HCT116 (cell line): ENCODE measurements around the gene TTLL11. TPM values are rescaled to one million over a fixed set of nuclear protein-coding genes. Genes with fewer than 3 reads are reported as not detected.

Experiments
- ATAC-seq: fragments of 200-7000 bp; cut with Tn5 transposase; 2 replicates; pipeline ENCODE4 v1.9.1; 2020; ENCODE audit warnings: mild to moderate bottlenecking, moderate library complexity
- BruUV-seq: library from RNA; stranded (reverse); fragments of 400-500 nt; replicated peaks from 2 replicates; lab custom pipeline; 2021; lab: Mats Ljungman, UMichigan
- CTCF ChIA-PET: fragments of 300-600 bp; sonication (Branson Sonifier 250); formaldehyde crosslinking; loops from one replicate; lab custom pipeline; 2021; ENCODE audit warnings: antibody characterized with exemption; lab: Charles Lee
- POLR2A ChIA-PET: fragments of 300-600, 350-600 bp; sonication (Branson Sonifier 250); formaldehyde crosslinking; loops from one replicate; lab custom pipeline; 2021; ENCODE audit warnings: antibody characterized with exemption; lab: Charles Lee
- RAD21 ChIA-PET, 2 experiments: fragments of 300-600 bp; sonication (Branson Sonifier 250); formaldehyde crosslinking; loops; one replicate each; lab custom pipeline; 2023; ENCODE audit warnings: low total read pairs in 2 of 2; ENCODE audit not compliant: uncharacterized antibody in 2 of 2, unreplicated experiment in 2 of 2, low non-redundant PET in 1 of 2; lab: Charles Lee
- DNase-seq: peaks from one replicate; pipeline ENCODE4 v3.0.0-alpha.2; 2010; ENCODE audit warnings: low read depth, low spot score
- H2AFZ ChIP-seq: fragments of 200-600 bp; shearing (Covaris generic), sonication (generic); 2 replicates; pipeline ENCODE4 v1.6.1; 2017; ENCODE audit warnings: low read depth, mixed run types, mixed read lengths, antibody characterized with exemption, low read length; ENCODE audit not compliant: poor library complexity, severe bottlenecking
- H3K27ac ChIP-seq: 2 replicates; pipeline ENCODE4 v1.5.1; 2012; ENCODE audit warnings: low read depth, low read length
- H3K27me3 ChIP-seq: fragments of 200-600 bp; sonication (generic); 2 replicates; pipeline ENCODE4 v1.6.1; 2016; ENCODE audit warnings: mixed run types, low read length, mixed read lengths; ENCODE audit not compliant: insufficient read depth
- H3K36me3 ChIP-seq, 2 experiments: fragments of 200-500 bp in 1 of 2; fragments of 200-600 bp in 1 of 2; sonication (Bioruptor generic) in 1 of 2; sonication (generic) in 1 of 2; 2 replicates each; pipeline versions ENCODE4 v1.5.1 to v1.6.1; 2014 to 2016; ENCODE audit warnings: low read length in 2 of 2, inconsistent platforms in 1 of 2, mixed read lengths in 1 of 2, mixed run types in 1 of 2; ENCODE audit not compliant: insufficient read depth in 2 of 2, control insufficient read depth in 1 of 2
- H3K4me1 ChIP-seq, 2 experiments: fragments of 200-600 bp in 1 of 2; sonication (generic) in 1 of 2; 2 replicates each; pipeline versions ENCODE4 v1.5.1 to v1.6.1; 2012 to 2017; ENCODE audit warnings: low read length in 2 of 2, inconsistent platforms in 1 of 2, mild to moderate bottlenecking in 1 of 2, mixed read lengths in 1 of 2, mixed run types in 1 of 2, moderate library complexity in 1 of 2; ENCODE audit not compliant: insufficient read depth in 2 of 2, control insufficient read depth in 1 of 2
- H3K4me2 ChIP-seq: fragments of 200-600 bp; sonication (generic); 2 replicates; pipeline ENCODE4 v1.6.1; 2017; ENCODE audit warnings: mixed run types, low read length, mixed read lengths
- H3K4me3 ChIP-seq, 2 experiments: fragments of 200-600 bp in 1 of 2; sonication (generic) in 1 of 2; replicated peaks in 1 of 2; 2 replicates each; pipeline ENCODE4 v1.5.1; 2011 to 2016; ENCODE audit warnings: low read length in 2 of 2, control low read depth in 1 of 2, low read depth in 1 of 2, mild to moderate bottlenecking in 1 of 2, mixed read lengths in 1 of 2, mixed run types in 1 of 2
- H3K79me2 ChIP-seq: fragments of 200-600 bp; sonication (generic); 2 replicates; pipeline ENCODE4 v1.6.1; 2017; ENCODE audit warnings: mild to moderate bottlenecking, mixed run types, low read length, moderate library complexity, mixed read lengths; ENCODE audit not compliant: insufficient read depth
- H3K9ac ChIP-seq: fragments of 200-600 bp; sonication (generic); 2 replicates; pipeline ENCODE4 v1.6.1; 2016; ENCODE audit warnings: low read length, mixed read lengths
- H3K9me2 ChIP-seq: fragments of 200-600 bp; sonication (generic), shearing (Covaris generic); 2 replicates; pipeline ENCODE4 v1.6.1; 2017; ENCODE audit warnings: mixed run types, mild to moderate bottlenecking, moderate library complexity; ENCODE audit not compliant: insufficient read depth
- H3K9me3 ChIP-seq, 2 experiments: fragments of 200-500 bp in 1 of 2; fragments of 200-600 bp in 1 of 2; sonication (Bioruptor generic) in 1 of 2; sonication (generic) in 1 of 2; 2 replicates each; pipeline ENCODE4 v1.6.1; 2014 to 2017; ENCODE audit warnings: low read length in 2 of 2, mixed read lengths in 2 of 2, inconsistent platforms in 1 of 2, low read depth in 1 of 2, mild to moderate bottlenecking in 1 of 2, mixed run types in 1 of 2, moderate library complexity in 1 of 2; ENCODE audit not compliant: control insufficient read depth in 1 of 2, insufficient read depth in 1 of 2
- H4K20me1 ChIP-seq: fragments of 200-600 bp; sonication (generic), shearing (Covaris generic); 2 replicates; pipeline ENCODE4 v1.6.1; 2017; ENCODE audit warnings: mixed run types, mild to moderate bottlenecking, moderate library complexity; ENCODE audit not compliant: insufficient read depth
- CBX3 ChIP-seq: IDR thresholded peaks from 2 replicates; pipeline ENCODE4 v1.6.1; 2012; ENCODE audit warnings: low read depth
- CEBPB ChIP-seq: IDR thresholded peaks from 2 replicates; pipeline ENCODE4 v1.6.1; 2012; ENCODE audit warnings: low read depth
- EZH2phosphoT487 ChIP-seq: fragments of 200-600 bp; IDR thresholded peaks from 2 replicates; pipeline ENCODE4 v1.6.1; 2018; ENCODE audit warnings: antibody characterized with exemption, borderline replicate concordance
- POLR2A ChIP-seq: IDR thresholded peaks from 2 replicates; pipeline ENCODE4 v1.7.0; 2011; ENCODE audit warnings: borderline replicate concordance; ENCODE audit not compliant: insufficient read depth, insufficient read length; ENCODE audit errors: extremely low read depth
- POLR2AphosphoS5 ChIP-seq: IDR thresholded peaks from 2 replicates; pipeline ENCODE4 v1.6.1; 2011; ENCODE audit warnings: mild to moderate bottlenecking, low read depth, low read length, moderate library complexity
- RAD21 ChIP-seq: IDR thresholded peaks from 2 replicates; pipeline ENCODE4 v1.6.1; 2012; ENCODE audit warnings: low read depth, mild to moderate bottlenecking
- TCF7L2 ChIP-seq: IDR thresholded peaks from 2 replicates; pipeline ENCODE4 v1.7.0; 2011; ENCODE audit warnings: borderline replicate concordance, inconsistent platforms; ENCODE audit not compliant: insufficient read depth, insufficient read length; ENCODE audit errors: extremely low read depth
- YY1 ChIP-seq: IDR thresholded peaks from 2 replicates; pipeline ENCODE4 v1.6.1; 2011; ENCODE audit warnings: low read length, low read depth, moderate library complexity, mild to moderate bottlenecking; ENCODE audit not compliant: insufficient replicate concordance; ENCODE audit errors: extremely low read depth
- ZFX ChIP-seq: fragments of 450-650 bp; IDR thresholded peaks from 2 replicates; pipeline ENCODE4 v1.6.1; 2017
- ZNF274 ChIP-seq: fragments of 200-500 bp; sonication (Bioruptor generic); IDR thresholded peaks from 2 replicates; pipeline ENCODE4 v1.6.1; 2014; ENCODE audit warnings: mild to moderate bottlenecking, low read depth, low read length, inconsistent platforms
- intact Hi-C: fragments of 100-400 bp; cut with micrococcal nuclease; formaldehyde crosslinking; loops from 2 replicates; pipeline ENCODE4 v1.10.0; 2022
- total RNA-seq: library from RNA; stranded (reverse); gene quantifications from one replicate; pipeline ENCODE4 v1.2.1, GENCODE V29; 2021; ENCODE audit not compliant: unreplicated experiment
- TF ChIP-seq, protein P1 (sequence below): IDR thresholded peaks from 2 replicates; pipeline ENCODE4 v1.6.1; 2011; ENCODE audit warnings: mild to moderate bottlenecking, low read length, moderate library complexity; ENCODE audit not compliant: insufficient replicate concordance; ENCODE audit errors: extremely low read depth
- TF ChIP-seq, protein P2 (sequence below): IDR thresholded peaks from 2 replicates; pipeline ENCODE4 v1.6.1; 2012
- TF ChIP-seq, protein P3 (sequence below): IDR thresholded peaks from 2 replicates; pipeline ENCODE4 v1.6.1; 2012

Gene TTLL11
- total RNA-seq, 1 experiment from 2014 or later, result 2.2 TPM

DNA sequence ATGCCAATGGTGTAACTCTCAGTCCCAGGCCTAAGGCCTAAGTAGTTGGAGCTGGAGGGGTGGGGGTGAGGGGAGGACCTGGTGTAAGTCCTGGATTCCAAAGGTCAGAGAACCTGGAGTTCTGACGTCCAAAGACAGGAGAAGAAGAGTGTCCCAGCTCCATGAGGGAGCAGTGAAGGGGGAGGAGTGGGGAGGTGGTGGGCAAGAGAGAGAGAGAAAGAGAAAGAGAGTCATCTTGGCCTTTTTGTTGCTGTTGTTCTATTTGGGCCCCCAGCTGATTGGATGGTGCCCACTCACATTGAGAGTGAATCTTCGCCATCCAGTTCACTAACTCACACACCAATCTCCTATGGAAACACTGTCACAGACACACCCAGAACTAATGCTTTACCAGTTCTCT is 242.7 kb downstream of the TTLL11 start:
- RAD21 ChIA-PET, result no interaction called here
- BruUV-seq, result no TSS peak
- H3K79me2 ChIP-seq, result no peaks in the 10 kb centered on the region
- H3K36me3 ChIP-seq, result no peaks in the 10 kb centered on the region
- H3K4me2 ChIP-seq, result no peak overlapping the region
- H3K9me2 ChIP-seq, result no peaks in the 10 kb centered on the region
- H3K27ac ChIP-seq, result no peak overlapping the region
- H3K27me3 ChIP-seq, result no peaks in the 10 kb centered on the region
- H4K20me1 ChIP-seq, result no peaks in the 10 kb centered on the region
- no peak overlapping the region for H2AFZ ChIP-seq
- CTCF ChIA-PET, result no interaction called here
- no peak overlapping the region for H3K9ac ChIP-seq
- intact Hi-C loops, result no loop called here
- no peaks in the 10 kb centered on the region for H3K9me3 ChIP-seq
- TF ChIP-seq EZH2phosphoT487 (no peak), YY1 (no peak), POLR2A (no peak), ZNF274 (no peak), CBX3 (no peak), ZFX (no peak), POLR2AphosphoS5 (no peak), CEBPB (no peak), RAD21 (no peak), TCF7L2 (no peak)
- TF ChIP-seq, protein P1, sequence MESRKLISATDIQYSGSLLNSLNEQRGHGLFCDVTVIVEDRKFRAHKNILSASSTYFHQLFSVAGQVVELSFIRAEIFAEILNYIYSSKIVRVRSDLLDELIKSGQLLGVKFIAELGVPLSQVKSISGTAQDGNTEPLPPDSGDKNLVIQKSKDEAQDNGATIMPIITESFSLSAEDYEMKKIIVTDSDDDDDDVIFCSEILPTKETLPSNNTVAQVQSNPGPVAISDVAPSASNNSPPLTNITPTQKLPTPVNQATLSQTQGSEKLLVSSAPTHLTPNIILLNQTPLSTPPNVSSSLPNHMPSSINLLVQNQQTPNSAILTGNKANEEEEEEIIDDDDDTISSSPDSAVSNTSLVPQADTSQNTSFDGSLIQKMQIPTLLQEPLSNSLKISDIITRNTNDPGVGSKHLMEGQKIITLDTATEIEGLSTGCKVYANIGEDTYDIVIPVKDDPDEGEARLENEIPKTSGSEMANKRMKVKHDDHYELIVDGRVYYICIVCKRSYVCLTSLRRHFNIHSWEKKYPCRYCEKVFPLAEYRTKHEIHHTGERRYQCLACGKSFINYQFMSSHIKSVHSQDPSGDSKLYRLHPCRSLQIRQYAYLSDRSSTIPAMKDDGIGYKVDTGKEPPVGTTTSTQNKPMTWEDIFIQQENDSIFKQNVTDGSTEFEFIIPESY, result no peak
- TF ChIP-seq, protein P2, sequence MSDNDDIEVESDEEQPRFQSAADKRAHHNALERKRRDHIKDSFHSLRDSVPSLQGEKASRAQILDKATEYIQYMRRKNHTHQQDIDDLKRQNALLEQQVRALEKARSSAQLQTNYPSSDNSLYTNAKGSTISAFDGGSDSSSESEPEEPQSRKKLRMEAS, result no peak
- TF ChIP-seq, protein P3, sequence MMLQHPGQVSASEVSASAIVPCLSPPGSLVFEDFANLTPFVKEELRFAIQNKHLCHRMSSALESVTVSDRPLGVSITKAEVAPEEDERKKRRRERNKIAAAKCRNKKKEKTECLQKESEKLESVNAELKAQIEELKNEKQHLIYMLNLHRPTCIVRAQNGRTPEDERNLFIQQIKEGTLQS, result no peak
- ATAC-seq (no peak), DNase-seq (no peak)
- H3K4me3 ChIP-seq, result no peak overlapping the region
- POLR2A ChIA-PET, result no interaction called here
- H3K4me1 ChIP-seq, result no peaks in the 10 kb centered on the region
